Tibial artery (tissue), 4 donors: ENCODE measurements around the gene ZBTB7C.
A peak's percentile ranks its signal among the peaks of the same experiment; 100 is the strongest.

Experiments
- DNase-seq, 2 donors: peaks; one replicate each; pipeline ENCODE4 v3.0.0-alpha.2; 2019
- H3K27ac ChIP-seq, 2 donors: fragments of 200-600 bp; sonication (generic) in 1 of 2; 1 replicate in 1 of 2; 2 replicates in 1 of 2; pipeline ENCODE4 v1.5.1; 2018 to 2019; ENCODE audit warnings: mild to moderate bottlenecking in 1 of 2
- H3K27me3 ChIP-seq, 2 donors: fragments of 200-600 bp; sonication (generic) in 1 of 2; one replicate each; pipeline versions ENCODE4 v1.5.1 to v1.6.0; 2016 to 2019
- H3K36me3 ChIP-seq, 3 donors: fragments of 200-600 bp; sonication (generic) in 2 of 3; one replicate each; pipeline ENCODE4 v1.5.1; 2016 to 2019; ENCODE audit warnings: mild to moderate bottlenecking in 2 of 3
- H3K4me1 ChIP-seq, 4 donors: fragments of 200-600 bp; sonication (generic) in 2 of 4; 1 replicate in 3 of 4; 2 replicates in 1 of 4; pipeline ENCODE4 v1.5.1; 2016 to 2019
- H3K4me3 ChIP-seq, 2 donors: fragments of 200-600 bp; sonication (generic) in 1 of 2; 1 replicate in 1 of 2; 2 replicates in 1 of 2; pipeline ENCODE4 v1.5.1; 2018 to 2019; ENCODE audit warnings: mild to moderate bottlenecking in 2 of 2
- H3K9me3 ChIP-seq, 3 donors: fragments of 200-600 bp; sonication (generic) in 1 of 3; one replicate each; pipeline ENCODE4 v1.5.1; 2016 to 2019
- CTCF ChIP-seq, 2 experiments: fragments of 200-600 bp in 1 of 2; fragments of 450-650 bp in 1 of 2; IDR thresholded peaks; one replicate each; pipeline ENCODE4 v1.5.1; 2017 to 2019; ENCODE audit warnings: antibody characterized with exemption in 2 of 2, mild to moderate bottlenecking in 1 of 2, moderate library complexity in 1 of 2
- intact Hi-C: fragments of 100-400 bp; cut with DNase I; formaldehyde crosslinking; loops from one replicate; pipeline ENCODE4 v1.15.0; 2023; ENCODE audit warnings: low total_unique reads

The ZBTB7C gene

DNA sequence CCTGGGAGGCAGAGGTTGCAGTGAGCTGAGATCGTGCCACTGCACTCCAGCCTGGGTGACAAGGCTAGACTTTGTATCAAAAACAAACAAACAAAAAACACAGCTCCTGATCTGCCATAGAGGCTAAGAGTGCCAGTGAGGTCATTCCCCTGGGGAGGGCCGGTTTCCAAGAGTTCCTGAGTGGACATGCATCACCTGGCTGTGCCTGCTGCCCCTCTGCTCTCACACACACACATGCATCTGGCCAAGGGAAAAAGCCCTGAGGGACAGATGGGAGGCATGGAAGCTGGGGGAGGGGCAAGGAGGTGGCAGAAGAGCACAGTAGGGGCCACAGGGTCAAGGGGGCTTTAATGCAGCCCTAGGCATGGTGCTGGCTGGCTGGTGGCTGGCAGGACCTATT is 60.4 kb downstream of the ZBTB7C start:
- H3K36me3 ChIP-seq, result no peaks in the 10 kb centered on the region
- H3K27ac ChIP-seq, result no peak overlapping the region
- no peaks in the 10 kb centered on the region for H3K9me3 ChIP-seq
- no peak overlapping the region for H3K4me3 ChIP-seq
- TF ChIP-seq CTCF (IDR thresholded peaks at IDR 0.05), result no peak
- no peaks in the 10 kb centered on the region for H3K27me3 ChIP-seq
- peaks cover 0 to 33% (median 26%) of the 10 kb centered on the region in 4 donors for H3K4me1 ChIP-seq
- DNase-seq, result peak in 1 of 2 donors; percentile 56
- intact Hi-C loops, result no loop called here

- DNase-seq, result peak in 1 of 2 donors; percentile 28
- H3K27me3 ChIP-seq, result no peaks in the 10 kb centered on the region
- no peak overlapping the region for H3K27ac ChIP-seq
- H3K9me3 ChIP-seq, result no peaks in the 10 kb centered on the region
- peaks cover 0 to 42% (median 35%) of the 10 kb centered on the region in 4 donors for H3K4me1 ChIP-seq
- H3K36me3 ChIP-seq, result no peaks in the 10 kb centered on the region
- no peak for TF ChIP-seq CTCF (IDR thresholded peaks at IDR 0.05)
- no peak overlapping the region for H3K4me3 ChIP-seq
- intact Hi-C loops, result no loop called here
These were observed 61.3 kb downstream of the ZBTB7C start for GRCh38 chr18:48347756-48348326.

DNA sequence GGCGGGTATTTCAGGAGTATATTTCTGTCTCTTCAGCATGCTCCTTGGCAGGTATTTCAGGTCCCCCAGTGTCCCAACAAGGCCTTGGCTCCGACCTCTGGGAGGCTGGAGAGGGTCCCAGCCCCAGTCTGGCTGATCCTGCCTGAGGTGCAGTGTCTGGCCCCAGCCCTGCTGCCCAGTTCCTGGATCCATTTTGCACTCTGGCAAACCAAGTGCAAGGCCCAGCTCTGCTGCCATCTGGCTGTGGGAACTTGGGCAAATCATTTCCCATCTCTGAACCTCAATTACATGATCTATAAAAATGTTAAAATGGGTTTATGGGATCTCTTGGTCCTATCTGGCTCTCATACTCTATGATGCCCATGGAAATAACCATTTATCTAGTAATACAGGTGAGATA is 63.6 kb downstream of the ZBTB7C start:
- TF ChIP-seq CTCF (IDR thresholded peaks at IDR 0.05), result no peak
- intact Hi-C loops, result no loop called here

DNA sequence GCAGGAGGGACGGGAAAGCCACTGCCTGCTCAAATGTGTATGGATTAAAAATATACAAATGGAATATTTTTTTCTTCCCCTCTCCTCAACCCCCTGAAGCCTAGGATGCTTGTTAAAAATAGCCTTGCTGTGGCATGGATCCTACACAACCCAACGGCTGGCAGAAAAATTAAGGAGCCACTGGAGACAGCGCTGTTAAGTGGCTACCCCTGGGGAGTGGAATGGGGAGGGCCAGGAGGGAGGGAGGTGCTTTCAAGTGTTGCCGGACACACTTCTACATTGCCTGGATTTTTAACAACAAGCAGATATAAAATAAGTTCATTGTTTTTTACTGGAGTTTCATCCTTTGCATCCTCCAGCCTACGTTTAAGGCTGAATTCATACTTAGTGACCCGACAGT is 66.6 kb downstream of the ZBTB7C start:
- Histone ChIP-seq H3K36me3 (no peaks in the 10 kb centered on the region), H3K4me3 (peak overlapping the region in 1 of 2 donors; percentile 16), H3K27me3 (no peaks in the 10 kb centered on the region), H3K27ac (peak overlapping the region; percentile 78 to 80), H3K9me3 (no peaks in the 10 kb centered on the region), H3K4me1 (peaks cover 0 to 69% (median 50%) of the 10 kb centered on the region in 4 donors)
- DNase-seq, result no peak
- TF ChIP-seq CTCF (IDR thresholded peaks at IDR 0.05), result no peak
- intact Hi-C loops, result no loop called here

More for the DNA sequence above, 63.6 kb downstream of the ZBTB7C start:
- Histone ChIP-seq H3K36me3 (no peaks in the 10 kb centered on the region), H3K4me3 (no peak overlapping the region), H3K4me1 (peaks cover 0 to 64% (median 55%) of the 10 kb centered on the region in 4 donors), H3K27ac (no peak overlapping the region), H3K27me3 (no peaks in the 10 kb centered on the region), H3K9me3 (no peaks in the 10 kb centered on the region)
- no peak for DNase-seq

- H3K9me3 ChIP-seq, result no peaks in the 10 kb centered on the region
- H3K27me3 ChIP-seq, result no peaks in the 10 kb centered on the region
- TF ChIP-seq CTCF (IDR thresholded peaks at IDR 0.05), result no peak
- DNase-seq, result peak in 1 of 2 donors; percentile 88
- H3K4me1 ChIP-seq, result peaks cover 0 to 70% (median 52%) of the 10 kb centered on the region in 4 donors
- H3K27ac ChIP-seq, result peak overlapping the region; percentile 78 to 80
- no peaks in the 10 kb centered on the region for H3K36me3 ChIP-seq
- H3K4me3 ChIP-seq, result peak overlapping the region in 1 of 2 donors; percentile 16
- intact Hi-C loops, result no loop called here
These were observed 67.1 kb downstream of the ZBTB7C start for GRCh38 chr18:48342125-48342524.
